Astrocyte of the spinal cord (primary cell): ENCODE measurements around the gene FSCN2.

Experiments used
- DNase-seq: peaks from one replicate; pipeline ENCODE4 v3.0.0; 2011; ENCODE audit warnings: low read depth, low spot score
- H3K4me3 ChIP-seq: 2 replicates; pipeline ENCODE4 v1.5.1; 2011; ENCODE audit warnings: low read depth, mild to moderate bottlenecking, low read length, moderate library complexity
- in situ Hi-C: cut with HindIII; loops from 2 replicates; pipeline ENCODE4 v1.10.0; 2017; ENCODE audit warnings: low sequenced_read_pairs
- TF ChIP-seq, protein P1 (sequence below): IDR thresholded peaks from 2 replicates; pipeline ENCODE4 v1.5.1; 2012; ENCODE audit warnings: low read depth, mild to moderate bottlenecking, low read length, inconsistent platforms

Gene FSCN2

GRCh38 chr17:81499601-81499970 is 28.6 kb upstream of the FSCN2 start:
- TF ChIP-seq, protein P1, sequence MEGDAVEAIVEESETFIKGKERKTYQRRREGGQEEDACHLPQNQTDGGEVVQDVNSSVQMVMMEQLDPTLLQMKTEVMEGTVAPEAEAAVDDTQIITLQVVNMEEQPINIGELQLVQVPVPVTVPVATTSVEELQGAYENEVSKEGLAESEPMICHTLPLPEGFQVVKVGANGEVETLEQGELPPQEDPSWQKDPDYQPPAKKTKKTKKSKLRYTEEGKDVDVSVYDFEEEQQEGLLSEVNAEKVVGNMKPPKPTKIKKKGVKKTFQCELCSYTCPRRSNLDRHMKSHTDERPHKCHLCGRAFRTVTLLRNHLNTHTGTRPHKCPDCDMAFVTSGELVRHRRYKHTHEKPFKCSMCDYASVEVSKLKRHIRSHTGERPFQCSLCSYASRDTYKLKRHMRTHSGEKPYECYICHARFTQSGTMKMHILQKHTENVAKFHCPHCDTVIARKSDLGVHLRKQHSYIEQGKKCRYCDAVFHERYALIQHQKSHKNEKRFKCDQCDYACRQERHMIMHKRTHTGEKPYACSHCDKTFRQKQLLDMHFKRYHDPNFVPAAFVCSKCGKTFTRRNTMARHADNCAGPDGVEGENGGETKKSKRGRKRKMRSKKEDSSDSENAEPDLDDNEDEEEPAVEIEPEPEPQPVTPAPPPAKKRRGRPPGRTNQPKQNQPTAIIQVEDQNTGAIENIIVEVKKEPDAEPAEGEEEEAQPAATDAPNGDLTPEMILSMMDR = no peak
- DNase-seq = no peak
- in situ Hi-C loops = no loop called here
- H3K4me3 ChIP-seq = no peak overlapping the region

- TF ChIP-seq, protein P1 = no peak
- no peak overlapping the region for H3K4me3 ChIP-seq
- DNase-seq = no peak
- in situ Hi-C loops = no loop called here
These were observed 28.1 kb upstream of the FSCN2 start for GRCh38 chr17:81500047-81500446.

- TF ChIP-seq, protein P1 = no peak
- no peak for DNase-seq
- no peak overlapping the region for H3K4me3 ChIP-seq
- in situ Hi-C loops = no loop called here
These were observed 25.6 kb upstream of the FSCN2 start for GRCh38 chr17:81502471-81503017.

- TF ChIP-seq, protein P1 = no peak
- in situ Hi-C loops = no loop called here
- DNase-seq = no peak
These were observed 24.6 kb upstream of the FSCN2 start for GRCh38 chr17:81503619-81504018.

GRCh38 chr17:81508639-81509206 is 19.5 kb upstream of the FSCN2 start:
- TF ChIP-seq, protein P1 = no peak
- peak overlapping the region; percentile 88 for H3K4me3 ChIP-seq
- in situ Hi-C loops = no loop called here
- DNase-seq = peak; percentile 49

More at GRCh38 chr17:81503619-81504018, 24.6 kb upstream of the FSCN2 start:
- H3K4me3 ChIP-seq = no peak overlapping the region

- in situ Hi-C loops = no loop called here
- TF ChIP-seq, protein P1 = no peak
- H3K4me3 ChIP-seq = peak overlapping the region; percentile 88
- no peak for DNase-seq
These were observed 18.8 kb upstream of the FSCN2 start for GRCh38 chr17:81509207-81509971.
